Measurements from ENCODE around the gene SURF2. TPM values are rescaled to one million over a fixed set of nuclear protein-coding genes. Genes with fewer than 3 reads are reported as not detected.

Gene SURF2
- total RNA-seq, 2 donors from 2014 or later = 9.4 to 18.7 TPM

DNA sequence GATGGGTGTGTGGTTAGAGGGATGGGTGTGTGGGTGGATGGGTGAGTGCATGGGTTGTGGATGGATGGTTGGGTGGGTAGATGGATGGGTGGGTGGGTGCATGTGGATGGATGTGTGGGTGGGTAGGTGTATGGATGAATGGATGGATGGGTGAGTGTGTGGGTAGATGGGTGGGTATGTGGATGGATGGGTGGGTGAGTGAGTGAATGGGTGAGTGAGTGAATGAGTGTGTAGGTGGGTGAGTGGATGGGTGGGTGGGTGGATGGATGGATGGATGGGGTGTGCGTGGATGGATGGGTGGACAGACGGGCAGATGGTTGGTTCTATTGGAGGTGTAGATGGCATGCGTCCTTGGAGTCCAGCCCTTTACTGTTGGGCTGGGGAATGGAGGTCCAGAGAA lies 37.0 kb downstream of the SURF2 start:
- Histone ChIP-seq H3K9me3 (no peaks in the 10 kb centered on the region), H3K4me1 (no peaks in the 10 kb centered on the region), H3K36me3 (no peaks in the 10 kb centered on the region), H3K9ac (ENCODE audit: low read depth in 2 of 2, low read length in 2 of 2) (no peak overlapping the region), H3K4me3 (no peak overlapping the region), H3K27ac (no peak overlapping the region), H3K27me3 (no peaks in the 10 kb centered on the region)
- intact Hi-C loops (cut with DNase I) = no loop called here
- DNase-seq = no peak
- TF ChIP-seq, protein P1, sequence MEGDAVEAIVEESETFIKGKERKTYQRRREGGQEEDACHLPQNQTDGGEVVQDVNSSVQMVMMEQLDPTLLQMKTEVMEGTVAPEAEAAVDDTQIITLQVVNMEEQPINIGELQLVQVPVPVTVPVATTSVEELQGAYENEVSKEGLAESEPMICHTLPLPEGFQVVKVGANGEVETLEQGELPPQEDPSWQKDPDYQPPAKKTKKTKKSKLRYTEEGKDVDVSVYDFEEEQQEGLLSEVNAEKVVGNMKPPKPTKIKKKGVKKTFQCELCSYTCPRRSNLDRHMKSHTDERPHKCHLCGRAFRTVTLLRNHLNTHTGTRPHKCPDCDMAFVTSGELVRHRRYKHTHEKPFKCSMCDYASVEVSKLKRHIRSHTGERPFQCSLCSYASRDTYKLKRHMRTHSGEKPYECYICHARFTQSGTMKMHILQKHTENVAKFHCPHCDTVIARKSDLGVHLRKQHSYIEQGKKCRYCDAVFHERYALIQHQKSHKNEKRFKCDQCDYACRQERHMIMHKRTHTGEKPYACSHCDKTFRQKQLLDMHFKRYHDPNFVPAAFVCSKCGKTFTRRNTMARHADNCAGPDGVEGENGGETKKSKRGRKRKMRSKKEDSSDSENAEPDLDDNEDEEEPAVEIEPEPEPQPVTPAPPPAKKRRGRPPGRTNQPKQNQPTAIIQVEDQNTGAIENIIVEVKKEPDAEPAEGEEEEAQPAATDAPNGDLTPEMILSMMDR (IDR thresholded peaks at IDR 0.05) = no peak

DNA sequence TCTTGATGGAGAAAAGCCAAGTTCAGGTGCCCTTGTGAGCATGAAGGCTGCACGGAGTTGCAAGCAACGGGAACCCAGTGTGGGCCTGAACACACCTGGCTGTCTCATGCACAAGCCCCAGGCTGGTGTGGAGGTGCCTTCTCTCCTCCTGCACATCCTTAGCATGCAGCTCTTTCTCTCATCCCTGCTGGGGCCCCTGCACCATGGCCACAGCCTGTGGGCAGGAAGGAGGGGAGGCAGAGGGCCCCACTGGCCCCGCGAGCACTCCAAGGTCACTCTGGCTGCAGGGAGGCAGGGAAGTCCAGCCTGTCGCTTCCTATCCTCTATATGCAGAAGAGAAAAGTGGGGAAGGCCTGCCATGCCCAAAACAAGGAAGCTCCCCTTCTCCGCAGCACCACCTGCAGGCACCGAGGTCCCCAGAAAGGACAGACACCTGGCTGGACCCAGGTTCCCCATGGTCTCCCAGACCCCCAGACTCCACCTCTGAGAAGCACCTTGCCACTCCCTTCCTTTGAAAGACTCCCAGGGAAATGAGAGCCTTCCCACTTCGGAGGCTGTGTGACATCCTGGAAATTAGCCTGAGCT lies 38.4 kb downstream of the SURF2 start:
- H3K27me3 ChIP-seq = no peaks in the 10 kb centered on the region
- no peak for DNase-seq
- TF ChIP-seq, protein P1 (IDR thresholded peaks at IDR 0.05) = no peak
- H3K4me1 ChIP-seq = no peaks in the 10 kb centered on the region
- no peak overlapping the region for H3K27ac ChIP-seq
- no peaks in the 10 kb centered on the region for H3K36me3 ChIP-seq
- no peak overlapping the region for H3K9ac ChIP-seq (ENCODE audit: low read depth in 2 of 2, low read length in 2 of 2)
- H3K4me3 ChIP-seq = no peak overlapping the region
- no peaks in the 10 kb centered on the region for H3K9me3 ChIP-seq
- intact Hi-C loops (cut with DNase I) = no loop called here

DNA sequence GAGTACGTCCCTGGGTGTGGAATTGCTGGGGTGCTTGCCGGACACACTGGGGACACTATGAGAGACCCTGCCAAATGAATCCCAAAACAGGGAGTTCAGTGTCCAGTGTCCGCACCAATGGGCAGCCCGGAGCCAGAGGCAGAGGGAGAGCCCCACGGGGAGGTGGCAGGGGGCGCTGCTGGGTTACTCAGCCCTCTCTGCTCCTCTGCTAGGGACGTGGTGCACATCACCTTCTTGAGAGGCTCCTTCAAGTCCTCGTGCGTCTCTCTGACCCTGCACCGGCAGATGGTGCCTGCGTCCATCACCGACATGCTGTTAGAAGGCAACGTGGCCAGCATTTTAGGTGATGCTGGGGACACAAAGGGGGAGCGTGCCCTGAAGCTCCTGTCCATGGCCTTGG lies 40.6 kb downstream of the SURF2 start:
- intact Hi-C loops (cut with DNase I) = no loop called here
- Histone ChIP-seq H3K27me3 (no peaks in the 10 kb centered on the region), H3K36me3 (no peaks in the 10 kb centered on the region), H3K4me1 (no peaks in the 10 kb centered on the region), H3K9ac (ENCODE audit: low read depth in 2 of 2, low read length in 2 of 2) (no peak overlapping the region), H3K4me3 (no peak overlapping the region), H3K27ac (no peak overlapping the region), H3K9me3 (no peaks in the 10 kb centered on the region)
- DNase-seq = no peak
- TF ChIP-seq, protein P1 (IDR thresholded peaks at IDR 0.05) = no peak

DNA sequence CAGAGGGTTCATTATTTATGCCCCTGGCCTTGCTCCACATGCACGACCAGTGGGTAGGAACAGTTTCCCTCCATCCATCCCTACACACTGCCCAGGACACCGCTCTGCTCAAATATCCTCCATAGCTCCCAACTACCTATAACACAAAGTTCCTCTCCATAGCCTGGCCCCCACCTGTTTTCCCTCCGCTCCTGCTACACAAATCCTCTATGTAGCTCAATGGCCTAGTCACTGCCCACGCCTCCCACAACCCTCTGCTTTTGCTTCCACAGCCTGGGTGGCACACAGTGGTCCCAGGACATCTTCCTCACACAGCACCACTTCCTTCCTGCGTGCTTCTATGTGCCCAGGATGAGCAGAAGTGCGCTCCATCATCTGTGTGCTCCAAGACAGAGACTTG lies 41.0 kb downstream of the SURF2 start:
- Histone ChIP-seq H3K9ac (ENCODE audit: low read depth in 2 of 2, low read length in 2 of 2) (no peak overlapping the region), H3K4me3 (no peak overlapping the region), H3K27ac (no peak overlapping the region), H3K27me3 (no peaks in the 10 kb centered on the region), H3K36me3 (no peaks in the 10 kb centered on the region), H3K9me3 (no peaks in the 10 kb centered on the region), H3K4me1 (no peaks in the 10 kb centered on the region)
- DNase-seq = no peak
- TF ChIP-seq, protein P1 (IDR thresholded peaks at IDR 0.05) = no peak
- intact Hi-C loops (cut with DNase I) = no loop called here

DNA sequence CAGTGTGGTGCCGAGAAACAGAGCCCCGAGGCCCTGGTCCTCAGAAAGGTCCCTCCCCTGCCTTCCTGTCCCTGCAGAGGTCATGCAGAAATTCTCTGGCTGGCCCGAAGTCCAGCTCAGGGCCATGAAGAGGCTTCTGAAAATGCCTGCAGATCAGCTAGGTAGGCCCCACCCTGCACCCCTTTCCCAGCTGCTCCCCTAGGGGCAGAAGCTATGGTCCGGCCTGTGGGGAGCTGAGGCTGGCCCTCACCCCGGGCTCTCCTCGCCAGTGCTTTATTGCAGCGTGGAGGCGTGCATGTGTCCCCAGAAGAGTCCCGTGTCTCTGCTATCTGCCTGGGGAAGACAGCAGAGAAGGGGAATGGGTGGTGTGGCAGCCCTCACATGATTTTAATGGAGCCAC lies 41.5 kb downstream of the SURF2 start:
- DNase-seq = no peak
- TF ChIP-seq, protein P1 (IDR thresholded peaks at IDR 0.05) = no peak
- Histone ChIP-seq H3K27me3 (no peaks in the 10 kb centered on the region), H3K4me1 (no peaks in the 10 kb centered on the region), H3K9ac (ENCODE audit: low read depth in 2 of 2, low read length in 2 of 2) (no peak overlapping the region), H3K36me3 (no peaks in the 10 kb centered on the region), H3K9me3 (no peaks in the 10 kb centered on the region), H3K27ac (no peak overlapping the region), H3K4me3 (no peak overlapping the region)
- intact Hi-C loops (cut with DNase I) = no loop called here

Measured in colonic mucosa (tissue), 4 donors.